Measurements from ENCODE around the gene MTMR2.
A peak's percentile ranks its signal among the peaks of the same experiment; 100 is the strongest.

Gene MTMR2

GRCh38 chr11:95917193-95918036, 6.5 kb downstream of the MTMR2 start:
- DNase-seq (ENCODE audit: low read depth): no peak

- DNase-seq (ENCODE audit: low read depth): no peak
Measured at GRCh38 chr11:95916049-95916448, 7.9 kb downstream of the MTMR2 start.

- no peak for DNase-seq (ENCODE audit: low read depth)
Measured at GRCh38 chr11:95915051-95915450, 8.9 kb downstream of the MTMR2 start.

GRCh38 chr11:95913830-95914615, 9.9 kb downstream of the MTMR2 start:
- DNase-seq (ENCODE audit: low read depth): no peak

GRCh38 chr11:95912902-95913560, 10.9 kb downstream of the MTMR2 start:
- DNase-seq (ENCODE audit: low read depth): peak; percentile 57

GRCh38 chr11:95911369-95911759, 12.5 kb downstream of the MTMR2 start:
- DNase-seq (ENCODE audit: low read depth): no peak

GRCh38 chr11:95910638-95911368, 13.1 kb downstream of the MTMR2 start:
- no peak for DNase-seq (ENCODE audit: low read depth)

GRCh38 chr11:95908826-95909225, 15.1 kb downstream of the MTMR2 start:
- no peak for DNase-seq (ENCODE audit: low read depth)

GRCh38 chr11:95907476-95907875, 16.4 kb downstream of the MTMR2 start:
- no peak for DNase-seq (ENCODE audit: low read depth)

GRCh38 chr11:95904009-95904650, 19.8 kb downstream of the MTMR2 start:
- no peak for DNase-seq (ENCODE audit: low read depth)

- no peak for DNase-seq (ENCODE audit: low read depth)
Measured at GRCh38 chr11:95898782-95899181, 25.1 kb downstream of the MTMR2 start.

GRCh38 chr11:95897731-95898130, 26.2 kb downstream of the MTMR2 start:
- no peak for DNase-seq (ENCODE audit: low read depth)

GRCh38 chr11:95895815-95896214, 28.1 kb downstream of the MTMR2 start:
- DNase-seq (ENCODE audit: low read depth): no peak

GRCh38 chr11:95892892-95893570, 30.9 kb downstream of the MTMR2 start:
- no peak for DNase-seq (ENCODE audit: low read depth)

GRCh38 chr11:95892492-95892891, 31.4 kb downstream of the MTMR2 start:
- DNase-seq (ENCODE audit: low read depth): no peak

- no peak for DNase-seq (ENCODE audit: low read depth)
Measured at GRCh38 chr11:95891423-95892170, 32.3 kb downstream of the MTMR2 start.

- DNase-seq (ENCODE audit: low read depth): no peak
Measured at GRCh38 chr11:95888852-95889251, 35.1 kb downstream of the MTMR2 start.

- no peak for DNase-seq (ENCODE audit: low read depth)
Measured at GRCh38 chr11:95888439-95888838, 35.5 kb downstream of the MTMR2 start.

- DNase-seq (ENCODE audit: low read depth): no peak
Measured at GRCh38 chr11:95886462-95886861, 37.4 kb downstream of the MTMR2 start.

- no peak for DNase-seq (ENCODE audit: low read depth)
Measured at GRCh38 chr11:95884802-95885201, 39.1 kb downstream of the MTMR2 start.

All from GM04503 (cell line).